H1 (cell line): ENCODE measurements around the gene DYNLT5. TPM values are rescaled to one million over a fixed set of nuclear protein-coding genes. Genes with fewer than 3 reads are reported as not detected.

Source experiments
- BACH1 ChIP-seq: IDR thresholded peaks from 2 replicates; pipeline ENCODE4 v1.6.1; 2012; ENCODE audit warnings: low read length, improper control_type of control experiment
- FOSL1 ChIP-seq: IDR thresholded peaks from 2 replicates; pipeline ENCODE4 v1.6.1; 2011; ENCODE audit warnings: mild to moderate bottlenecking, low read depth, low read length, moderate library complexity; ENCODE audit not compliant: insufficient read depth
- KDM1A ChIP-seq: fragments of 200-600, 300-600 bp; sonication (generic); IDR thresholded peaks from 2 replicates; pipeline ENCODE4 v1.7.1; 2016; ENCODE audit warnings: mild to moderate bottlenecking, low read length, borderline replicate concordance
- NRF1 ChIP-seq: IDR thresholded peaks from 2 replicates; pipeline ENCODE4 v1.6.1; 2011; ENCODE audit warnings: mild to moderate bottlenecking, low read depth, low read length, improper control_type of control experiment
- TAF7 ChIP-seq: optimal IDR thresholded peaks from 2 replicates; pipeline ENCODE3; 2011; ENCODE audit warnings: low read depth, mild to moderate bottlenecking, inconsistent platforms, low read length, moderate library complexity, borderline replicate concordance
- TCF12 ChIP-seq: IDR thresholded peaks from 2 replicates; pipeline ENCODE4 v1.6.1; 2011; ENCODE audit warnings: low read depth, mild to moderate bottlenecking, low read length
- polyA plus RNA-seq, 7 experiments: library from polyadenylated mRNA; depleted of rRNA in 3 of 7; stranded (reverse) in 5 of 7; unstranded in 2 of 7; fragments of >200 nt in 5 of 7; fragments of 200-250 nt in 2 of 7; gene quantifications; 1 replicate in 5 of 7; 2 replicates in 1 of 7; 4 replicates in 1 of 7; pipeline versions ENCODE4 v1.2.1 to v1.2.3, GENCODE V29; 2011 to 2013; ENCODE audit warnings: missing spikeins in 2 of 7, mixed read lengths in 2 of 7
- total RNA-seq: library from RNA; stranded (reverse); fragmentation: NEBNext Ultra II Directional; extraction: Animal tissue kit (Norgen Biotek cat#: 25700); gene quantifications from 2 replicates; pipeline ENCODE4 v1.2.1, GENCODE V29; 2021
- TF ChIP-seq, protein P1 (sequence below): fragments of 300-600 bp; sonication (generic); IDR thresholded peaks from 2 replicates; pipeline ENCODE4 v1.7.1; 2012; ENCODE audit warnings: low read length, moderate library complexity, mild to moderate bottlenecking, inconsistent platforms; ENCODE audit not compliant: insufficient replicate concordance
- TF ChIP-seq, protein P2 (sequence below), 3 experiments: IDR thresholded peaks; 1 replicate in 2 of 3; 2 replicates in 1 of 3; pipeline versions ENCODE4 v1.5.1 to v1.6.1; 2011; ENCODE audit warnings: low read length in 3 of 3, mild to moderate bottlenecking in 3 of 3, inconsistent platforms in 2 of 3, low read depth in 1 of 3, moderate library complexity in 1 of 3; ENCODE audit not compliant: insufficient read depth in 1 of 3; ENCODE audit errors: control extremely low read depth in 1 of 3

Gene DYNLT5
- total and polyA plus RNA-seq, 2 of the 8 experiments (the other 6 are each of a cell fraction or from before 2014, with no cell fraction given) = 0.93 to 1.5 TPM

DNA sequence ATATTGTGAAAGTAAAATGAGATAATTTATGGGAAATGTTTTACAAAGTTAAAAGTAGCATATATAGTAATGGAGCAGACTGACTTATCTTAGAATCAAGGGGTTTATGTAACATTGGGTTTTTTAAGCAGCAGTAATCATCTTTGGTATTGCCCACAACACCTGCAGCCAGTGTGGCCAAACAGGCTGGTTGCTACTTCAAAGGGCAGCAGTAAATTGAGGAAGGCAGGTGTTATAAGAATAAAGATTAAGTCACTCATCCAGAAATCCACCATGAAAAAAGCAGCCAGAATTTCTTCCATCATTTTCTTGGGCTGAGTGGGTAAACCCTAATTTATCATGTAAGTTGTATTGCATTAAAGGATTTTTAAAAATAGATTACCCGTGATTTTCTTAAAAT lies 16.7 kb downstream of the DYNLT5 start (continued):
- TF ChIP-seq, protein P1, sequence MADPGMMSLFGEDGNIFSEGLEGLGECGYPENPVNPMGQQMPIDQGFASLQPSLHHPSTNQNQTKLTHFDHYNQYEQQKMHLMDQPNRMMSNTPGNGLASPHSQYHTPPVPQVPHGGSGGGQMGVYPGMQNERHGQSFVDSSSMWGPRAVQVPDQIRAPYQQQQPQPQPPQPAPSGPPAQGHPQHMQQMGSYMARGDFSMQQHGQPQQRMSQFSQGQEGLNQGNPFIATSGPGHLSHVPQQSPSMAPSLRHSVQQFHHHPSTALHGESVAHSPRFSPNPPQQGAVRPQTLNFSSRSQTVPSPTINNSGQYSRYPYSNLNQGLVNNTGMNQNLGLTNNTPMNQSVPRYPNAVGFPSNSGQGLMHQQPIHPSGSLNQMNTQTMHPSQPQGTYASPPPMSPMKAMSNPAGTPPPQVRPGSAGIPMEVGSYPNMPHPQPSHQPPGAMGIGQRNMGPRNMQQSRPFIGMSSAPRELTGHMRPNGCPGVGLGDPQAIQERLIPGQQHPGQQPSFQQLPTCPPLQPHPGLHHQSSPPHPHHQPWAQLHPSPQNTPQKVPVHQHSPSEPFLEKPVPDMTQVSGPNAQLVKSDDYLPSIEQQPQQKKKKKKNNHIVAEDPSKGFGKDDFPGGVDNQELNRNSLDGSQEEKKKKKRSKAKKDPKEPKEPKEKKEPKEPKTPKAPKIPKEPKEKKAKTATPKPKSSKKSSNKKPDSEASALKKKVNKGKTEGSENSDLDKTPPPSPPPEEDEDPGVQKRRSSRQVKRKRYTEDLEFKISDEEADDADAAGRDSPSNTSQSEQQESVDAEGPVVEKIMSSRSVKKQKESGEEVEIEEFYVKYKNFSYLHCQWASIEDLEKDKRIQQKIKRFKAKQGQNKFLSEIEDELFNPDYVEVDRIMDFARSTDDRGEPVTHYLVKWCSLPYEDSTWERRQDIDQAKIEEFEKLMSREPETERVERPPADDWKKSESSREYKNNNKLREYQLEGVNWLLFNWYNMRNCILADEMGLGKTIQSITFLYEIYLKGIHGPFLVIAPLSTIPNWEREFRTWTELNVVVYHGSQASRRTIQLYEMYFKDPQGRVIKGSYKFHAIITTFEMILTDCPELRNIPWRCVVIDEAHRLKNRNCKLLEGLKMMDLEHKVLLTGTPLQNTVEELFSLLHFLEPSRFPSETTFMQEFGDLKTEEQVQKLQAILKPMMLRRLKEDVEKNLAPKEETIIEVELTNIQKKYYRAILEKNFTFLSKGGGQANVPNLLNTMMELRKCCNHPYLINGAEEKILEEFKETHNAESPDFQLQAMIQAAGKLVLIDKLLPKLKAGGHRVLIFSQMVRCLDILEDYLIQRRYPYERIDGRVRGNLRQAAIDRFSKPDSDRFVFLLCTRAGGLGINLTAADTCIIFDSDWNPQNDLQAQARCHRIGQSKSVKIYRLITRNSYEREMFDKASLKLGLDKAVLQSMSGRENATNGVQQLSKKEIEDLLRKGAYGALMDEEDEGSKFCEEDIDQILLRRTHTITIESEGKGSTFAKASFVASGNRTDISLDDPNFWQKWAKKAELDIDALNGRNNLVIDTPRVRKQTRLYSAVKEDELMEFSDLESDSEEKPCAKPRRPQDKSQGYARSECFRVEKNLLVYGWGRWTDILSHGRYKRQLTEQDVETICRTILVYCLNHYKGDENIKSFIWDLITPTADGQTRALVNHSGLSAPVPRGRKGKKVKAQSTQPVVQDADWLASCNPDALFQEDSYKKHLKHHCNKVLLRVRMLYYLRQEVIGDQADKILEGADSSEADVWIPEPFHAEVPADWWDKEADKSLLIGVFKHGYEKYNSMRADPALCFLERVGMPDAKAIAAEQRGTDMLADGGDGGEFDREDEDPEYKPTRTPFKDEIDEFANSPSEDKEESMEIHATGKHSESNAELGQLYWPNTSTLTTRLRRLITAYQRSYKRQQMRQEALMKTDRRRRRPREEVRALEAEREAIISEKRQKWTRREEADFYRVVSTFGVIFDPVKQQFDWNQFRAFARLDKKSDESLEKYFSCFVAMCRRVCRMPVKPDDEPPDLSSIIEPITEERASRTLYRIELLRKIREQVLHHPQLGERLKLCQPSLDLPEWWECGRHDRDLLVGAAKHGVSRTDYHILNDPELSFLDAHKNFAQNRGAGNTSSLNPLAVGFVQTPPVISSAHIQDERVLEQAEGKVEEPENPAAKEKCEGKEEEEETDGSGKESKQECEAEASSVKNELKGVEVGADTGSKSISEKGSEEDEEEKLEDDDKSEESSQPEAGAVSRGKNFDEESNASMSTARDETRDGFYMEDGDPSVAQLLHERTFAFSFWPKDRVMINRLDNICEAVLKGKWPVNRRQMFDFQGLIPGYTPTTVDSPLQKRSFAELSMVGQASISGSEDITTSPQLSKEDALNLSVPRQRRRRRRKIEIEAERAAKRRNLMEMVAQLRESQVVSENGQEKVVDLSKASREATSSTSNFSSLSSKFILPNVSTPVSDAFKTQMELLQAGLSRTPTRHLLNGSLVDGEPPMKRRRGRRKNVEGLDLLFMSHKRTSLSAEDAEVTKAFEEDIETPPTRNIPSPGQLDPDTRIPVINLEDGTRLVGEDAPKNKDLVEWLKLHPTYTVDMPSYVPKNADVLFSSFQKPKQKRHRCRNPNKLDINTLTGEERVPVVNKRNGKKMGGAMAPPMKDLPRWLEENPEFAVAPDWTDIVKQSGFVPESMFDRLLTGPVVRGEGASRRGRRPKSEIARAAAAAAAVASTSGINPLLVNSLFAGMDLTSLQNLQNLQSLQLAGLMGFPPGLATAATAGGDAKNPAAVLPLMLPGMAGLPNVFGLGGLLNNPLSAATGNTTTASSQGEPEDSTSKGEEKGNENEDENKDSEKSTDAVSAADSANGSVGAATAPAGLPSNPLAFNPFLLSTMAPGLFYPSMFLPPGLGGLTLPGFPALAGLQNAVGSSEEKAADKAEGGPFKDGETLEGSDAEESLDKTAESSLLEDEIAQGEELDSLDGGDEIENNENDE = no peak
- no peak for TF ChIP-seq BACH1
- TF ChIP-seq, protein P2, sequence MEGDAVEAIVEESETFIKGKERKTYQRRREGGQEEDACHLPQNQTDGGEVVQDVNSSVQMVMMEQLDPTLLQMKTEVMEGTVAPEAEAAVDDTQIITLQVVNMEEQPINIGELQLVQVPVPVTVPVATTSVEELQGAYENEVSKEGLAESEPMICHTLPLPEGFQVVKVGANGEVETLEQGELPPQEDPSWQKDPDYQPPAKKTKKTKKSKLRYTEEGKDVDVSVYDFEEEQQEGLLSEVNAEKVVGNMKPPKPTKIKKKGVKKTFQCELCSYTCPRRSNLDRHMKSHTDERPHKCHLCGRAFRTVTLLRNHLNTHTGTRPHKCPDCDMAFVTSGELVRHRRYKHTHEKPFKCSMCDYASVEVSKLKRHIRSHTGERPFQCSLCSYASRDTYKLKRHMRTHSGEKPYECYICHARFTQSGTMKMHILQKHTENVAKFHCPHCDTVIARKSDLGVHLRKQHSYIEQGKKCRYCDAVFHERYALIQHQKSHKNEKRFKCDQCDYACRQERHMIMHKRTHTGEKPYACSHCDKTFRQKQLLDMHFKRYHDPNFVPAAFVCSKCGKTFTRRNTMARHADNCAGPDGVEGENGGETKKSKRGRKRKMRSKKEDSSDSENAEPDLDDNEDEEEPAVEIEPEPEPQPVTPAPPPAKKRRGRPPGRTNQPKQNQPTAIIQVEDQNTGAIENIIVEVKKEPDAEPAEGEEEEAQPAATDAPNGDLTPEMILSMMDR (IDR thresholded peaks at IDR 0.05; ENCODE audit: control extremely low read depth in 1 of 3, insufficient read depth in 1 of 3, low read depth in 1 of 3, low read length in 3 of 3) = no peak
- TF ChIP-seq KDM1A = no peak
- no peak for TF ChIP-seq TCF12
- TF ChIP-seq TAF7 = no peak
- no peak for TF ChIP-seq NRF1
- no peak for TF ChIP-seq FOSL1
